OCI-LY3 (cell line): ENCODE results near the gene PRDX3.

Source experiments
- EZH2phosphoT487 ChIP-seq: fragments of 200-600 bp; shearing (Covaris generic); IDR thresholded peaks from 2 replicates; pipeline ENCODE4 v1.6.1; 2018; ENCODE audit warnings: antibody characterized with exemption, mixed run types, low read depth
- TF ChIP-seq, protein P1 (sequence below): fragments of 200-600, 300-600 bp; sonication (generic); IDR thresholded peaks from 2 replicates; pipeline ENCODE4 v1.5.1; 2014; ENCODE audit warnings: antibody characterized with exemption, low read length, low read depth

DNA sequence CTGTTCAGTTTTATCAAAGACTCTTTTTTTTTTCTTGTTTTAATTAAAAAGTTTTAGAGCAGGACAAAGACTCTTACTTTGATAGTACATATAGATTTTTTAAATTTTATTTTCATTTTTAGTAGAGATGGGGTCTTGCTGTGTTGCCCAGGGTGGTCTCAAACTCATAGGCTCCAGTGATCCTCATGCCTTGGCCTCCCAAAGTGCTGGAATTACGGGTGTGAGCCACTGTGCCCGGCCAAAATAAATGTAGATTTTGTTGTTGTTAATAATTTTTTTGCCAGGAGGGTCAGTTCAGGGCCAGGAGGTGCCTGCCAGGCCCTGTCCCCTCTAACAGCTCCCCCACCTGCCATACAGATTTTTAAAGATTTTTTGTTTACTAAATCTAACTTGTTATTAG is 57.7 kb downstream of the PRDX3 start:
- TF ChIP-seq, protein P1, sequence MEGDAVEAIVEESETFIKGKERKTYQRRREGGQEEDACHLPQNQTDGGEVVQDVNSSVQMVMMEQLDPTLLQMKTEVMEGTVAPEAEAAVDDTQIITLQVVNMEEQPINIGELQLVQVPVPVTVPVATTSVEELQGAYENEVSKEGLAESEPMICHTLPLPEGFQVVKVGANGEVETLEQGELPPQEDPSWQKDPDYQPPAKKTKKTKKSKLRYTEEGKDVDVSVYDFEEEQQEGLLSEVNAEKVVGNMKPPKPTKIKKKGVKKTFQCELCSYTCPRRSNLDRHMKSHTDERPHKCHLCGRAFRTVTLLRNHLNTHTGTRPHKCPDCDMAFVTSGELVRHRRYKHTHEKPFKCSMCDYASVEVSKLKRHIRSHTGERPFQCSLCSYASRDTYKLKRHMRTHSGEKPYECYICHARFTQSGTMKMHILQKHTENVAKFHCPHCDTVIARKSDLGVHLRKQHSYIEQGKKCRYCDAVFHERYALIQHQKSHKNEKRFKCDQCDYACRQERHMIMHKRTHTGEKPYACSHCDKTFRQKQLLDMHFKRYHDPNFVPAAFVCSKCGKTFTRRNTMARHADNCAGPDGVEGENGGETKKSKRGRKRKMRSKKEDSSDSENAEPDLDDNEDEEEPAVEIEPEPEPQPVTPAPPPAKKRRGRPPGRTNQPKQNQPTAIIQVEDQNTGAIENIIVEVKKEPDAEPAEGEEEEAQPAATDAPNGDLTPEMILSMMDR: no peak
- TF ChIP-seq EZH2phosphoT487: no peak
